Kidney epithelial cell (primary cell): Measurements from ENCODE around the gene UBAP2. TPM values are rescaled to one million over a fixed set of nuclear protein-coding genes. Genes with fewer than 3 reads are reported as not detected.

Experiments used
- DNase-seq: peaks from one replicate; pipeline ENCODE4 v3.0.0-alpha.2; 2010; ENCODE audit warnings: low read depth
- H3K27me3 ChIP-seq: 2 replicates; pipeline ENCODE4 v1.6.0; 2011; ENCODE audit warnings: low read length; ENCODE audit not compliant: control insufficient read depth, insufficient read depth
- H3K36me3 ChIP-seq: 2 replicates; pipeline ENCODE4 v1.5.1; 2011; ENCODE audit warnings: low read length; ENCODE audit not compliant: control insufficient read depth, insufficient read depth
- H3K4me3 ChIP-seq: 2 replicates; pipeline ENCODE4 v1.5.1; 2011; ENCODE audit warnings: low read depth, mild to moderate bottlenecking, control low read depth, low read length
- CTCF ChIP-seq: IDR thresholded peaks from 2 replicates; pipeline ENCODE4 v1.5.1; 2011; ENCODE audit warnings: mild to moderate bottlenecking, moderate library complexity, low read length, control low read depth, inconsistent platforms; ENCODE audit not compliant: insufficient read depth, poor library complexity, severe bottlenecking
- total RNA-seq: library from RNA; depleted of rRNA; stranded (reverse); fragments of >200 nt; gene quantifications from 2 replicates; pipeline ENCODE4 v1.2.3, GENCODE V29; 2015

UBAP2 gene
- total RNA-seq, 1 donor from 2014 or later = 25.5 TPM

- Histone ChIP-seq H3K4me3 (no peak overlapping the region), H3K36me3 (peaks cover 10% of the 10 kb centered on the region), H3K27me3 (no peaks in the 10 kb centered on the region)
- no peak for TF ChIP-seq CTCF
- no peak for DNase-seq
Observed at GRCh38 chr9:33927694-33928093, 121.0 kb downstream of the UBAP2 start.

DNA sequence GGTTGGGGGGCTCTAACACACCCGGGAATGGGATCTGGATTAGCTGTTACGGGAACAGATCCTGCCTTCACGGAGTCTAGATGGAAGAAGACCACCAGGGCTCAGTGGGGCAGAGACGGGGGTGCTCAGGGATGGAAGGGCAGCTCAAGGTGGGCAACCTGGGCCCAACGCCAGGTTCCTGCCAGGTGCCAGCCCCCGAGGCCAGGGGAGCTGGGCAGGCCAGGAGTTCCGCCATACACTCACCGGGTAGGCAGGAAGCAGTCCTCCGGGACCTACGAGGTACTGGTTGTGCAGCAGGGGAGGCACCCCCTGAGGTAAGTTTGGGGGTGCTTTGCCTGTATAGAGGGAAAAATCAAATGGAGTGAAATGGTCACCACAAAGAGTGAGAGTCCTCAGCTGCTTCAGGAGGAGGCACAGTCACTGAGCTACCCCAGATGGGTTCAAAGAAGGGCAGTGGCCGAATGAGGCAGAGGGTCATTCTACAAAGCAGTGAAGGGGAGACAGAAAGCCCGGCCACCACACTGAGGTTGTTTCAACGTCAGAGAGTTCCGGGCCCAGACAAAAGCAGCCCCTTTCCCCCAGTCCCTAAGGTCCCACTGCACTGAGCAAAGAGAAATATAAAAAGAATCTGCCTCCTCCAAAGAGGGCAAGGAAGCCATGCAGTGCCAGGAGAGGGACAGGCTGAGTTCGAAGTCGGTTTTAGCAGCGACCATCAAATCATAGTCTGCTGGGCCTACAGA, 121.8 kb downstream of the UBAP2 start:
- no peak for TF ChIP-seq CTCF
- no peaks in the 10 kb centered on the region for H3K27me3 ChIP-seq
- H3K4me3 ChIP-seq = no peak overlapping the region
- no peak for DNase-seq
- peaks cover 10% of the 10 kb centered on the region for H3K36me3 ChIP-seq

GRCh38 chr9:33924978-33925797, 123.5 kb downstream of the UBAP2 start:
- TF ChIP-seq CTCF = peak; percentile 67
- no peaks in the 10 kb centered on the region for H3K27me3 ChIP-seq
- H3K4me3 ChIP-seq = no peak overlapping the region
- H3K36me3 ChIP-seq = peaks cover 9% of the 10 kb centered on the region
- peak; percentile 14 for DNase-seq

DNA sequence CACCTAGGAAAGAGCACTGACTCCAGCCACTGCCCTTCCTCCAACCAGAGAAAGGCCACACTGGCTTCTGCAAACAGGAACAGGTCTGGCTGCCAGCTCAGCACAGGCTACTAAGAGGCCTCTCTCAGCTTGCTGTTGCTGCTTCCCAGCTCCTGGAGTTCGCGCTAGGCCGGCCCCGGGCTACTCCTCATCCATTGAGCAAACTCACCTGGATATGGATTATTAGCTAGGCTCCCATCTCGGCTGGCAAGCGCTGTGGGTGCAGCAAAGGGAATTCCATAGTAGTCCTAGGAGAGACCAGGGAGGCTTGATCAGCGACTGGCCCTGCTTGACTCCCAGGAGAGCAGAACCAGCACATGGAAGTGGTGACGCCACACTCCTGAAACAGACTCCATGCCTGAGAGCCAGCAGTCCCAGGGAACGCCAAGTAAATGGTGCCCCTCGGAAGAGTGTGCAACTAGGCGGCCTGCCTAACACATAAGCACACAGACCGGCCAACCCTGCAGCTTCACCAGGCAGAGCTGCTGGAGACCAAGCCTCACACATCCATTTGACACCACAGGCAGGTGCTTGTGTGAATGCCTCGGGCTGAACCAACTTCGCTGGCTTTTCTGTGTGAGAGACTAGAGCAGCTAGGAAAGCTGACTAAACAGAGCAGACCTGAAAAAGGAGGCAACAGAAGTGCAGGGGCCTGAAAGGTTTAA, 124.5 kb downstream of the UBAP2 start:
- Histone ChIP-seq H3K27me3 (no peaks in the 10 kb centered on the region), H3K4me3 (no peak overlapping the region), H3K36me3 (peaks cover 9% of the 10 kb centered on the region)
- no peak for TF ChIP-seq CTCF
- DNase-seq = no peak

DNA sequence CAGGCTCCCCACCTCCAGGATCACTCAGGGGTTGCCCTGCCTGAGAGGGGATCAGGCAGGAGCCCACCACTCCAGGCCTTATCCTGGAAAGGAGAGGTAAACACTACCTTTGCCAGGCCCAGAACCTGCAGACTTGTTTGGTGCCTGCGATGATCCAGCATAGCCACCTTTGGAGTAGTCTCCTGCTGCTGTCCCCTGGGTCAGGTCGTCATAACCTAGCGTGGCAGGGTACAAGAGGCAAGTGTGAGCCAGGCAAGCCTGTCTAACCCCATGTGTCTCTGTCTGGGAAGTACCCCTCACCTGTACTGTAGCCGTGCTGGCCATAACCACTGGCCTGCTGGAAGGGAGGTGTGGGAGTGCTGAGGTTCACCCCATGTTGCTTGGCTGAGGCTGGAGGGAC, 125.6 kb downstream of the UBAP2 start:
- H3K36me3 ChIP-seq = peaks cover 9% of the 10 kb centered on the region
- no peak overlapping the region for H3K4me3 ChIP-seq
- H3K27me3 ChIP-seq = no peaks in the 10 kb centered on the region
- no peak for TF ChIP-seq CTCF
- no peak for DNase-seq
